IMR-90 (cell line): ENCODE measurements around the gene SNTG2. TPM values are rescaled to one million over a fixed set of nuclear protein-coding genes. Genes with fewer than 3 reads are reported as not detected.

Experiments
- ATAC-seq: fragments of 200-7000 bp; cut with Tn5 transposase; 2 replicates; pipeline ENCODE4 v1.9.1; 2020; ENCODE audit warnings: low read depth, mild to moderate bottlenecking, moderate library complexity
- BruUV-seq: library from RNA; stranded (reverse); fragments of 400-500 nt; replicated peaks from 2 replicates; lab custom pipeline; 2021; lab: Mats Ljungman, UMichigan
- CTCF ChIA-PET: fragments of 300-600 bp; formaldehyde crosslinking; extraction: SDS; loops from one replicate; lab custom pipeline; 2021; ENCODE audit warnings: antibody characterized with exemption; lab: Yijun Ruan, JAX
- POLR2A ChIA-PET: fragments of 300-600 bp; sonication (Branson Sonifier 250); formaldehyde crosslinking; loops from one replicate; lab custom pipeline; 2022; ENCODE audit warnings: antibody characterized with exemption; ENCODE audit not compliant: unreplicated experiment; lab: Charles Lee
- DNase-seq: peaks from one replicate; pipeline ENCODE4 v3.0.0; 2013
- H2AFZ ChIP-seq: replicated peaks from 2 replicates; pipeline ENCODE3; 2013; ENCODE audit warnings: low read length, mild to moderate bottlenecking; ENCODE audit not compliant: poor library complexity
- H2AK5ac ChIP-seq: 2 replicates; pipeline ENCODE4 v1.6.1; 2013; ENCODE audit warnings: low read depth, low read length, inconsistent platforms
- H2AK9ac ChIP-seq: replicated peaks from 2 replicates; pipeline ENCODE3; 2013; ENCODE audit warnings: mild to moderate bottlenecking, low read depth, low read length, moderate library complexity; ENCODE audit not compliant: poor library complexity
- H2BK120ac ChIP-seq: 2 replicates; pipeline ENCODE4 v1.6.1; 2013; ENCODE audit warnings: low read depth, low read length, inconsistent platforms
- H2BK15ac ChIP-seq: 3 replicates; pipeline ENCODE4 v1.6.1; 2013; ENCODE audit warnings: low read depth, low read length, inconsistent platforms
- H2BK20ac ChIP-seq: 2 replicates; pipeline ENCODE4 v1.6.1; 2013; ENCODE audit warnings: low read depth, mild to moderate bottlenecking, inconsistent platforms, low read length, moderate library complexity
- H2BK5ac ChIP-seq: 2 replicates; pipeline ENCODE4 v1.6.1; 2013; ENCODE audit warnings: mild to moderate bottlenecking, low read depth, low read length, inconsistent platforms; ENCODE audit not compliant: poor library complexity, severe bottlenecking
- H3K14ac ChIP-seq: replicated peaks from 2 replicates; pipeline ENCODE4 v1.6.1; 2013; ENCODE audit warnings: low read depth, low read length, inconsistent platforms
- H3K18ac ChIP-seq: 2 replicates; pipeline ENCODE4 v1.6.1; 2013; ENCODE audit warnings: low read depth, low read length, control low read depth
- H3K23ac ChIP-seq: 2 replicates; pipeline ENCODE4 v1.6.1; 2013; ENCODE audit warnings: low read depth, low read length, inconsistent platforms
- H3K27ac ChIP-seq: 2 replicates; pipeline ENCODE4 v1.5.1; 2013; ENCODE audit warnings: mild to moderate bottlenecking, control low read depth, low read length; ENCODE audit not compliant: insufficient read depth
- H3K27me3 ChIP-seq: 2 replicates; pipeline ENCODE4 v1.6.1; 2013; ENCODE audit warnings: low read length; ENCODE audit not compliant: control insufficient read depth, insufficient read depth
- H3K36me3 ChIP-seq: 2 replicates; pipeline ENCODE4 v1.6.1; 2013; ENCODE audit warnings: low read length, mixed read lengths; ENCODE audit not compliant: control insufficient read depth, insufficient read depth
- H3K4ac ChIP-seq: 2 replicates; pipeline ENCODE4 v1.6.1; 2013; ENCODE audit warnings: low read depth, low read length, inconsistent platforms
- H3K4me1 ChIP-seq: 2 replicates; pipeline ENCODE4 v1.6.1; 2013; ENCODE audit warnings: low read length, mixed read lengths; ENCODE audit not compliant: control insufficient read depth, insufficient read depth
- H3K4me2 ChIP-seq: 2 replicates; pipeline ENCODE4 v1.6.1; 2013; ENCODE audit warnings: low read depth, mild to moderate bottlenecking, control low read depth, low read length, moderate library complexity
- H3K4me3 ChIP-seq: 2 replicates; pipeline ENCODE4 v1.5.1; 2013; ENCODE audit warnings: low read depth, mild to moderate bottlenecking, control low read depth, low read length, moderate library complexity; ENCODE audit not compliant: insufficient read depth
- H3K56ac ChIP-seq: 2 replicates; pipeline ENCODE4 v1.6.1; 2013; ENCODE audit warnings: low read length, inconsistent platforms; ENCODE audit not compliant: insufficient read depth; ENCODE audit errors: extremely low read depth
- H3K79me1 ChIP-seq, 2 experiments: 2 replicates each; pipeline ENCODE4 v1.6.1; 2013; ENCODE audit warnings: low read length in 2 of 2, inconsistent platforms in 1 of 2, low read depth in 1 of 2
- H3K9ac ChIP-seq: 2 replicates; pipeline ENCODE4 v1.6.1; 2013; ENCODE audit warnings: low read depth, low read length, control low read depth
- H3K9me1 ChIP-seq: 2 replicates; pipeline ENCODE4 v1.6.1; 2013; ENCODE audit warnings: low read length, inconsistent platforms; ENCODE audit not compliant: insufficient read depth
- H3K9me3 ChIP-seq: 2 replicates; pipeline ENCODE4 v1.6.1; 2013; ENCODE audit warnings: low read length; ENCODE audit not compliant: control insufficient read depth, insufficient read depth
- H4K20me1 ChIP-seq: 2 replicates; pipeline ENCODE4 v1.6.1; 2013; ENCODE audit warnings: low read length, inconsistent platforms; ENCODE audit not compliant: insufficient read depth
- H4K5ac ChIP-seq: 2 replicates; pipeline ENCODE4 v1.6.1; 2013; ENCODE audit warnings: mild to moderate bottlenecking, low read depth, low read length, control low read depth
- H4K8ac ChIP-seq, 2 experiments: 2 replicates each; pipeline ENCODE4 v1.6.1; 2013; ENCODE audit warnings: low read depth in 2 of 2, low read length in 2 of 2, control low read depth in 1 of 2, inconsistent platforms in 1 of 2
- H4K91ac ChIP-seq: 2 replicates; pipeline ENCODE4 v1.6.1; 2013; ENCODE audit warnings: low read depth, low read length, inconsistent platforms; ENCODE audit not compliant: insufficient read depth
- CEBPB ChIP-seq: IDR thresholded peaks from 2 replicates; pipeline ENCODE4 v1.6.1; 2012; ENCODE audit warnings: low read depth, low read length, improper control_type of control experiment
- CTCF ChIP-seq: conservative IDR thresholded peaks from 2 replicates; pipeline ENCODE4 v1.5.1; 2012; ENCODE audit warnings: mild to moderate bottlenecking, low read depth, low read length, improper control_type of control experiment
- MXI1 ChIP-seq: IDR thresholded peaks from 2 replicates; pipeline ENCODE4 v1.6.1; 2012; ENCODE audit warnings: low read depth, mild to moderate bottlenecking, low read length, moderate library complexity, borderline replicate concordance
- RFX5 ChIP-seq: IDR thresholded peaks from 2 replicates; pipeline ENCODE4 v1.8.0; 2012; ENCODE audit warnings: low read depth, mild to moderate bottlenecking, low read length, moderate library complexity
- WGBS, 2 experiments: methylation state at CpG; one replicate each; pipeline versions ENCODE4 v1.1.5 to v1.1.7; 2013; ENCODE audit warnings: missing lambda C conversion rate in 2 of 2; ENCODE audit not compliant: insufficient read length in 1 of 2; ENCODE audit errors: extremely low coverage in 2 of 2; 5-methylcytosine and 5-hydroxymethylcytosine counted together
- dilution Hi-C: fragments of 300-500 bp; cut with HindIII; formaldehyde crosslinking; loops from one replicate; pipeline ENCODE4 v1.14.3; 2018; ENCODE audit warnings: low sequenced_read_pairs; ENCODE audit not compliant: unreplicated experiment
- in situ Hi-C: fragments of 300-500 bp; cut with MboI; formaldehyde crosslinking; loops from 3 replicates; pipeline ENCODE4 v1.14.3; 2019; ENCODE audit warnings: low sequenced_read_pairs, inconsistent platforms, mixed read lengths
- intact Hi-C: fragments of 100-400 bp; cut with micrococcal nuclease; formaldehyde crosslinking; loops from 2 replicates; pipeline ENCODE4 v1.10.0; 2022
- polyA plus RNA-seq, 3 experiments: library from polyadenylated mRNA; depleted of rRNA; stranded (reverse); fragments of >200 nt; gene quantifications; 2 replicates each; pipeline ENCODE4 v1.2.3, GENCODE V29; 2012; ENCODE audit warnings: low replicate concordance in 1 of 3
- total RNA-seq: library from RNA; depleted of rRNA; stranded (reverse); fragments of >200 nt; gene quantifications from 2 replicates; pipeline ENCODE4 v1.2.3, GENCODE V29; 2012

SNTG2 gene
- total and polyA plus RNA-seq, 2 of the 4 experiments (the other 2 are of a cell fraction) = under 0.01 to 0.17 TPM

GRCh38 chr2:1169291-1169949 is 218.8 kb downstream of the SNTG2 start:
- CTCF ChIA-PET = no interaction called here
- Histone ChIP-seq H3K79me1 (no peaks in the 10 kb centered on the region), H3K4me2 (no peak overlapping the region), H2BK15ac (no peak overlapping the region), H3K9me1 (no peaks in the 10 kb centered on the region), H3K9ac (no peak overlapping the region), H4K5ac (no peak overlapping the region), H3K27me3 (no peaks in the 10 kb centered on the region), H3K4me1 (no peaks in the 10 kb centered on the region), H2AK5ac (no peak overlapping the region), H3K4me3 (no peak overlapping the region), H3K4ac (no peak overlapping the region), H3K56ac (no peak overlapping the region), H3K23ac (no peak overlapping the region), H2AFZ (no peak overlapping the region), H2AK9ac (no peak overlapping the region), H2BK120ac (no peak overlapping the region), H4K20me1 (no peaks in the 10 kb centered on the region), H2BK5ac (no peak overlapping the region), H3K14ac (no peak overlapping the region), H3K27ac (no peak overlapping the region), H4K8ac (no peak overlapping the region), H4K91ac (no peak overlapping the region), H2BK20ac (no peak overlapping the region), H3K18ac (no peak overlapping the region), H3K36me3 (no peaks in the 10 kb centered on the region), H3K9me3 (peaks cover 23% of the 10 kb centered on the region)
- DNase-seq (no peak), ATAC-seq (no peak)
- WGBS, 2 experiments = 45% methylated on average over 8 of the region's 13 CpGs; no CpG with 5 or more reads in 1 of the 2 experiments
- POLR2A ChIA-PET = no interaction called here
- BruUV-seq = no TSS peak
- in situ Hi-C loops (no loop called here), dilution Hi-C loops (no loop called here), intact Hi-C loops (no loop called here)
- TF ChIP-seq CTCF = no peak
- TF ChIP-seq MXI1 = no peak
- no peak for TF ChIP-seq RFX5
- TF ChIP-seq CEBPB = no peak
